Neural progenitor cell (in vitro differentiated cells): Measurements from ENCODE around the gene DNTTIP2.
"Not testable (repeated sequence)": the region's sequence is repeated elsewhere in the genome, so short reads cannot be mapped to it uniquely, and the experiment has no call there.

ENCODE experiments used
- EZH2 ChIP-seq: fragments of 200-600 bp; sonication (generic); IDR thresholded peaks from 2 replicates; pipeline ENCODE4 v1.6.1; 2017; ENCODE audit warnings: antibody characterized with exemption, mild to moderate bottlenecking, moderate library complexity
- TF ChIP-seq, protein P1 (sequence below): fragments of 200-600 bp; sonication (generic); IDR thresholded peaks from 2 replicates; pipeline ENCODE4 v1.5.1; 2017; ENCODE audit warnings: antibody characterized with exemption, mild to moderate bottlenecking

GRCh38 chr1:93855983-93856382 lies 23.0 kb downstream of the DNTTIP2 start:
- TF ChIP-seq EZH2 = not testable (repeated sequence)
- TF ChIP-seq, protein P1, sequence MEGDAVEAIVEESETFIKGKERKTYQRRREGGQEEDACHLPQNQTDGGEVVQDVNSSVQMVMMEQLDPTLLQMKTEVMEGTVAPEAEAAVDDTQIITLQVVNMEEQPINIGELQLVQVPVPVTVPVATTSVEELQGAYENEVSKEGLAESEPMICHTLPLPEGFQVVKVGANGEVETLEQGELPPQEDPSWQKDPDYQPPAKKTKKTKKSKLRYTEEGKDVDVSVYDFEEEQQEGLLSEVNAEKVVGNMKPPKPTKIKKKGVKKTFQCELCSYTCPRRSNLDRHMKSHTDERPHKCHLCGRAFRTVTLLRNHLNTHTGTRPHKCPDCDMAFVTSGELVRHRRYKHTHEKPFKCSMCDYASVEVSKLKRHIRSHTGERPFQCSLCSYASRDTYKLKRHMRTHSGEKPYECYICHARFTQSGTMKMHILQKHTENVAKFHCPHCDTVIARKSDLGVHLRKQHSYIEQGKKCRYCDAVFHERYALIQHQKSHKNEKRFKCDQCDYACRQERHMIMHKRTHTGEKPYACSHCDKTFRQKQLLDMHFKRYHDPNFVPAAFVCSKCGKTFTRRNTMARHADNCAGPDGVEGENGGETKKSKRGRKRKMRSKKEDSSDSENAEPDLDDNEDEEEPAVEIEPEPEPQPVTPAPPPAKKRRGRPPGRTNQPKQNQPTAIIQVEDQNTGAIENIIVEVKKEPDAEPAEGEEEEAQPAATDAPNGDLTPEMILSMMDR = not testable (repeated sequence)
